ENCODE results near the gene CMKLR1.

Gene CMKLR1

DNA sequence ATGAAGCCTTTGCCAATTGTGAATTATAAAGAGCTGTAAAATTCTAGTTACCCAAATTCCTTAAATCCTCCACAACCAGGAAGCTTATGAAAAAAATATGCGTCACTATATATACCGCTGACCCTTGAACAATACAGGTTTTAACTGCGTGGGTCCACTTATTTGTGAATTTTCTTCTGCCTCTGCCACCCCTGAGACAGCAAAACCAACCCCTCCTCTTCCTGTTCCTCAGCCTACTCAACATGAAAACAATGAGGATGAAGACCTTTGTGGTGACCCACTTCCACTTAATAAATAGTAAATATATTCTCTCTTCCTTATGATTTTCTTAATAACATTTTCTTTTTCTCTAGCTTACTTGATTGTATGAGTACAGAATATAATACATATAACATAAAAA, 42.2 kb downstream of the CMKLR1 start:
- peaks cover 10% of the 10 kb centered on the region for H3K27me3 Mint-ChIP-seq
- no peaks in the 10 kb centered on the region for H3K36me3 Mint-ChIP-seq (ENCODE audit: low read depth)
- H3K9me3 Mint-ChIP-seq, result no peaks in the 10 kb centered on the region
- no peak for DNase-seq
- no peaks in the 10 kb centered on the region for H3K4me1 Mint-ChIP-seq (ENCODE audit: low read depth)
- no peak overlapping the region for H3K27ac Mint-ChIP-seq
- H3K4me3 Mint-ChIP-seq, result no peak overlapping the region

DNA sequence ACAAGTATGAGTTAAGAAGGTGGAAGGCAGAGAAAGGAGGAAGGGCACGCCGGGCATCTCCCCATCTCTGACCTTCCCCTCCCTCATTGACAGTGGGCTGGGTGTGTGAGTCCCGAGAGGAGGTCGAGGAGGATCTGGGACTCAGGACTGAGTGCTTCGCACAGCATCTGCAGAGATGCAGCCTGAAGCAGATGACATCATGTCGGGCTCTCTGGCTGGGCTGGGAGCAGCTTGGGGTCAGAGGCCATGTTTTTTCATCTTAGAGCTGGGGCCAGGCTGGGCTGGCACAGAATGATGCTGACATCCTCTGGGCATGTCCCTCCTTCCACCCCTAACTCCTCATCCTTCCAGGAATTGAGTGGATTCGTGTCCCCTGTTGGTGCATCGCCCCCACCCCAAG, 43.5 kb downstream of the CMKLR1 start:
- no peak overlapping the region for H3K4me3 Mint-ChIP-seq
- no peaks in the 10 kb centered on the region for H3K4me1 Mint-ChIP-seq (ENCODE audit: low read depth)
- H3K9me3 Mint-ChIP-seq, result no peaks in the 10 kb centered on the region
- peaks cover 4% of the 10 kb centered on the region for H3K27me3 Mint-ChIP-seq
- DNase-seq, result no peak
- no peaks in the 10 kb centered on the region for H3K36me3 Mint-ChIP-seq (ENCODE audit: low read depth)
- H3K27ac Mint-ChIP-seq, result no peak overlapping the region

DNA sequence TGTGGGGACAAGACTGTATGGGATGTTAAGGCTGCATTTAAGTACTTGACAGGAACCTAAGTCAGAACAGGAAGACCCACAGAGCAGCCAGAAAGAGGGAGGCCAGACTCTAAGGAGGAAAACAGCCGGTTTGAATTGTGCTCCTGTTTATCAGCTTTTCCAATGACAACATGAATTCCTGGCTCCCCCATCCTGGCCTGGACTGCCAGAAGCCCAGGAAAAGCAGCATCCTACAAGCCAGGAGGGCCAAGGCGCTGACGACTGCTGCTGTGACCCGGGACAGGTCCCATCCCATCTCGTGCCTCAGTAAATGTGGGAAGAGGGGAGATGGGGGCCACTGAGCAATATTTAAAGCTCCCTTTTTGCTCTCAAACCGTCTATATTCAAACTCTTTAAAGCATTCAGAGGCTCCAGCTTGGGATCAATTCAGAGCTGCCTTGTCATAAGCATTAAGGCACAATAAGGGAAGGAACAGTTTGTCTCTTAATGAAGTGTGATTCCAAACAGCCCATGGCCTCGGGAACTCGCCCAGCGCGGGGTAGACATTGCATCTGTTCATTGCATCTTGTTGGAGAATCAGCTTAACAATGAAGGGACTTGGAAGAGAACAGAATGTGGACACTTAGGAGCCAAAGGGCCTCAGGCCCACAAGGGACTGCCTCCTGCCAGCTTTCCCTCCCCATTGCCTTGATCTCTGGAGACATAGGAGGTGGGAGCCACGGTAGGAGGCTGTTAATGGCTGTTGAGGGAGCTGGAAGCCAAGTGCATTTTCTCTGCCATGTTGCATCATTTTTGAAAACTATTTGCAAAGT, 49.6 kb downstream of the CMKLR1 start:
- Mint-ChIP-seq H3K36me3 (ENCODE audit: low read depth) (no peaks in the 10 kb centered on the region), H3K27me3 (peaks cover 4% of the 10 kb centered on the region), H3K9me3 (no peaks in the 10 kb centered on the region), H3K27ac (no peak overlapping the region), H3K4me3 (no peak overlapping the region), H3K4me1 (ENCODE audit: low read depth) (no peaks in the 10 kb centered on the region)
- no peak for DNase-seq

DNA sequence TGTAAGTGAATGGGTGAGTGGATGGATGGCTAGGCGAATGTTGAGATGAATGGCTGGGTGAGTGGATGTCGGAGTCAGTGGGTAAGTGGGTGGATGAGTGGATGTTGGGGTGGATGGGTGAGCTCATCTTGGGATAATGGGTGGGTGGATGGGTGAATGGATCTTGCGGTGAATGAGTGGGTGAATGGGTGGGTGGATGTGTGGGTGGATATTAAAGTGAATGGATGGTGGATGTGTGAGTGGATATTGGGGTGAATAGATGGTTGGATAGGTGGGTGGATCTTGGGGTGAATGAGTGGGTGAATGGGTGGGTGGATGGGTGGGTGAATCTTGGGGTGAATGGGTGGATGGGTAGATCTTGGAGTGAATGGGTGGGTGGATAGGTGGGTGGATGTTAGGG, 51.9 kb downstream of the CMKLR1 start:
- Mint-ChIP-seq H3K4me3 (no peak overlapping the region), H3K36me3 (ENCODE audit: low read depth) (no peaks in the 10 kb centered on the region), H3K9me3 (no peaks in the 10 kb centered on the region), H3K27me3 (peaks cover 11% of the 10 kb centered on the region), H3K27ac (no peak overlapping the region), H3K4me1 (ENCODE audit: low read depth) (peaks cover 2% of the 10 kb centered on the region)
- DNase-seq, result no peak

DNA sequence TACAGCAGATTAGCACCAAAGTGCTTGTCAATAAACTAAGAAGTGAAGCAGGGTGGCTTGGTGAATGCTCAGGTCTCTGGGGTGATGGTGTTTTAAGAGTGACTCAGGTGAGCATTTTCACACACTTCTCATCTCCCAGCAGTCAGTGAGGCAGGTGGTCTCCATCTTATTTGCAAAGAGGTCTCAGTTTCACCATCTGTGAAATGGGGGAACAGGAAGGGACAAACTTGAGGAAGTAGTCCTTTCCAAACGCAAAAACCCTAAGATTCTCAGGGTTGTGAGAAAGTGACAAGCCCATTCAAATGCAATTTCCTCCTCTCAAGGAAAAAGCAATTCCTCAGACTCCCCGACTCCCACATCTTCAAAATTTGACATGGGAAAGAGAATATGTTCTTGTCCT, 54.1 kb downstream of the CMKLR1 start:
- Mint-ChIP-seq H3K27me3 (peaks cover 11% of the 10 kb centered on the region), H3K4me3 (no peak overlapping the region), H3K4me1 (ENCODE audit: low read depth) (peaks cover 2% of the 10 kb centered on the region), H3K9me3 (no peaks in the 10 kb centered on the region), H3K27ac (no peak overlapping the region), H3K36me3 (ENCODE audit: low read depth) (no peaks in the 10 kb centered on the region)
- DNase-seq, result no peak

DNA sequence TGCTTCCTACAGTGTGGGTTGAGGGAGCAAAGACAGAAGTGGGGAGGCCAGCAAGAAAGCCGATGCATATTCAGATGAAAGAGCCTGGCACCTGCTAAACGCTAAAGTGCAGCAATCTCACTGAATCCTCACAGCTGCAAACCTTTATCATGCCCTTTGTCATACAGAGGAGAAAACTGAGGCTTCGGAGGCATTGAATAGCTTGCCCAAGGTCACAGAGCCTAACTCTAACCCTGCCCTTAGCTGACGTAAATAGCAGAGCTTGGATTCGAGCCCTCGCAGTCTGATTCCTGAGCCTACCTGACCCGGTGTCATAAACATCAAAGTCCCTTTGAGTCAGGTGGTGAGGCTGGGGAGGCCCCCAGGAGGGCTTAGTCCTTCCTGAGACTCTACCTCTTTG, 54.9 kb downstream of the CMKLR1 start:
- no peak overlapping the region for H3K27ac Mint-ChIP-seq
- no peaks in the 10 kb centered on the region for H3K36me3 Mint-ChIP-seq (ENCODE audit: low read depth)
- H3K4me1 Mint-ChIP-seq (ENCODE audit: low read depth), result peaks cover 2% of the 10 kb centered on the region
- peaks cover 11% of the 10 kb centered on the region for H3K27me3 Mint-ChIP-seq
- H3K4me3 Mint-ChIP-seq, result no peak overlapping the region
- no peaks in the 10 kb centered on the region for H3K9me3 Mint-ChIP-seq
- no peak for DNase-seq

DNA sequence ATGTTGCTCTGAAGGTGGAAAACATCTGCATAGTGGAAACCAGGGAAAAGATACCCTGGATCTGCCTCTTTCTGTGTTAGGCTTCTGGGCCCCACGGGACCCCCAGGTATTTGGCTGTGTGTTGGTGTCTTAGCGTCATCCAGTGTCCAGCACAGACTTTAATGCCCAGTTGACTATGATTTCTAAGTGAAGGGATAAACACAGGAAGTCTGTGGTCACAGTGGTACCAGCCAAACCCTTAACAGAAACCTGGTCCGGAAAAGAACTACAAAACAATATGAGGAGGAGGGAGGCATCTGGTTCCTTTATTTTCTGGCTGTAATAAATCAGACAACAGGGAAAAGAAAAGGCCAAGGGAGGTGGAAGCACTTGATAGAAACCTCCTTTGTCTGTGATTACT, 56.4 kb downstream of the CMKLR1 start:
- Mint-ChIP-seq H3K4me3 (no peak overlapping the region), H3K36me3 (ENCODE audit: low read depth) (no peaks in the 10 kb centered on the region), H3K4me1 (ENCODE audit: low read depth) (peaks cover 2% of the 10 kb centered on the region), H3K27me3 (peaks cover 11% of the 10 kb centered on the region), H3K27ac (no peak overlapping the region), H3K9me3 (no peaks in the 10 kb centered on the region)
- no peak for DNase-seq

DNA sequence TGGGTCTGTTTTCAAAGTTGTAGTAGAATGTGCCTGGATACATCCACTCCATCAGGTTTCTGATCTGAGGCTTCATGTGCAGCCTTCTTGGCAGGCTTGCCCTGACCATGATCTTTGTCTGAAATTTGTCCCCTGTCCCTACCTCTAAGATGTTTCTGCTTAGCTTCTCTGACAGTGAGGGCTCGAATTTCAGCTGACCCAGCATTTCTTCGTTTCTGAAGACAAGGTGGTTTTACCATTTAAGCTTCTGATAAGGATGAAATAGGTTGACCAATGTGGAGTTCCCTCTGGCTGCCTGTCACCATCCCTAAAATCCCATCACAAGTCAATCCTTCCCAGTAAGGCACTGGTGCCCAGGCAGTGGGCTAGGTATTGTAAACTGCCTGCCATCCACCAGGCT, 57.0 kb downstream of the CMKLR1 start:
- no peak overlapping the region for H3K27ac Mint-ChIP-seq
- peaks cover 2% of the 10 kb centered on the region for H3K4me1 Mint-ChIP-seq (ENCODE audit: low read depth)
- peaks cover 11% of the 10 kb centered on the region for H3K27me3 Mint-ChIP-seq
- H3K4me3 Mint-ChIP-seq, result no peak overlapping the region
- H3K9me3 Mint-ChIP-seq, result no peaks in the 10 kb centered on the region
- no peaks in the 10 kb centered on the region for H3K36me3 Mint-ChIP-seq (ENCODE audit: low read depth)
- DNase-seq, result no peak

DNA sequence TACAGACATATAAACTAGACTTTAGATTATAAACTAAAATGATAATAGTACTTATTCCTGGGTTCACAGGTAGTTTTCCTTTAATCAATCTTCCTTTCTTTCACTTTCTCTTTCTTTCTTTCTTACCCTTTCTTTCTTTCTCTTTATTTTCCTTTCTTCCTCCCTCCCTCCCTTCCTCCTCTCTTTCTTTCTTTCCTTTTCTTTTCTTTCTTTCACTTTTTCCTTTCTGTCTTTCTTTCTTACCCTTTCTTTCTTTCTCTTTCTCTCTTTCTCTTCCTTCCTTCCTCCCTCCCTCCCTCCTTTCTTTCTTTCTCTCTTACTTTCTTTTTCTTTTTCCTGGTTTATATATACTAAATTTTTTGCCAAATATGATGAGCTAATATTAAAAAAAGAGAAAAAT, 61.5 kb downstream of the CMKLR1 start:
- Mint-ChIP-seq H3K36me3 (ENCODE audit: low read depth) (no peaks in the 10 kb centered on the region), H3K4me1 (ENCODE audit: low read depth) (no peaks in the 10 kb centered on the region), H3K27ac (no peak overlapping the region), H3K27me3 (peaks cover under 1% of the 10 kb centered on the region), H3K4me3 (no peak overlapping the region), H3K9me3 (no peaks in the 10 kb centered on the region)
- DNase-seq, result no peak

DNA sequence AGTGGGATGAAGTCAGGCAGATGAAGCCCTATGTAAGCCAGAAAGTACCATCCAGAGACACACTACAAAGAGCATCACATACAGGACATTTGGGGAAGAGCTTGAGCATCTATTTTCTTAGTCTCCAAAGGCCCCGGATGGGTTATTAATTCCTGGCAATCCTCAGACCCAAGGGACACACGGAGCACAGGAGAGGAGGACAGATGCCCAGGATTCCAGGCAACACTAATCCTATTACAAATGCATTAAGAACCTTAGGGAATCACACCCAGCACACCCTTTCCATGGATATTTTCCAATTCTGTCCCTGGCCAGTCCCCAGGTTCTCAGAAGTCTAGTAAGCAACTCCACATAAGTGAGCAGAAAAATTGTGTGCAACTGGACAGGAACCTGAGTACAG, 65.9 kb downstream of the CMKLR1 start:
- Mint-ChIP-seq H3K27ac (no peak overlapping the region), H3K27me3 (peaks cover 14% of the 10 kb centered on the region), H3K4me1 (ENCODE audit: low read depth) (no peaks in the 10 kb centered on the region), H3K9me3 (no peaks in the 10 kb centered on the region), H3K4me3 (no peak overlapping the region), H3K36me3 (ENCODE audit: low read depth) (no peaks in the 10 kb centered on the region)
- DNase-seq, result no peak

DNA sequence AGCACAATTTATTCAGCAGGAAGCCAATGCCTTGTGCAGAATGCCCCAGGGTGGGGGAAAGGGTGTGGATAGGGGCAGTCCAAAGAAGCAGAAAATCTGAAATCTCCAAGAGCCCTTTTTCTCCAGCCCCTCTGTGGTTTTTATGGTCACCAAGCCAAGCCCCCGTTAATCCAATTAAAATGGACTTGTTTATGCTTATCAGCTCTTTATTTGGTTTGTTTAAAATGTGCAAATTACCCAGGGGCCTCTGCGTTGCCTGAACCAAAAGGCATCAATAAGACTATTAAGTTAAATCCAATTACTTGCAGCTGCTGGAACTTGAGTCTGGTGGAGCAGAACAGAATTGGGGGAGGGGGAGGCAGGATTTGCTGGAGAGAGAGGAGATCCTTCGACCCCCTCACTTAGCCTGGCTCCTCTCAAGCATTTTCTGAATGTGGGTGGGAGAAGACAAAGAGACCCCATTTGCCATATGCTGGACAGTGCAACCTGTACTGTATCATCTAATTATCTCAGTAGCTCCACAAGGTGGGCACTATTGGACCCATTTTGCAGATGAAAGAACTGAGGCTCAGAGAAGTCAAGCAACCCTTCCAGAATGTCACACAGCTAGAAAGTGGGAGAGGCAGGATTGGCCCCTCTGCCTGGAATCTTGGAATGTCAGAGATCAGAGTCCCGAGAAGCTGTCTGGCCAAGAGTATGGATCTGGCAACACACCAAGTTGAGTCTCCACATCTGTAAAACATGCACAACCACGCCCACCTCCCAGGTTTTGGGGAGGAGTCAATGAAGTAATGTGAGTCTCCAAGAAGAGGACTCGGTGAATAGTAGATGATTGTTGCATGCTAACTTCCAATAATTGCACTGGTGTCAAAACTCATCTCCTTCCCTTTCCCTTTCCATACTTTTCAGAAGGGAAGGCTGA, 66.9 kb downstream of the CMKLR1 start:
- Mint-ChIP-seq H3K27ac (no peak overlapping the region), H3K36me3 (ENCODE audit: low read depth) (no peaks in the 10 kb centered on the region), H3K9me3 (no peaks in the 10 kb centered on the region), H3K4me1 (ENCODE audit: low read depth) (no peaks in the 10 kb centered on the region), H3K27me3 (peaks cover 18% of the 10 kb centered on the region), H3K4me3 (no peak overlapping the region)
- no peak for DNase-seq

DNA sequence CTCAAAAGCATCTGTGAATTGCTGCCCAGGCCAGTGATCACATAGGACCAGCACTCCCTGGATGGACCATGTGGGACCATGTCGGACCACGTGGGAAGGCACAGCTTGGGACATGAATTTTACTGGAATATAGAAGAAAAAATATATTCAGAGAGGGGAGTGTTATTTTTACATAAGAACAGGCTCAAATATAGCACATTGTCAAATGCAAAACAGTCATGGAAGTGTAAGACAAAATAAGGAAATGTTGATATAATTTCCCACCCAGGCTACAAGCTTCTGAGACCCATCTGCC, 68.3 kb downstream of the CMKLR1 start:
- Mint-ChIP-seq H3K27ac (no peak overlapping the region), H3K4me1 (ENCODE audit: low read depth) (no peaks in the 10 kb centered on the region), H3K27me3 (peaks cover 22% of the 10 kb centered on the region), H3K36me3 (ENCODE audit: low read depth) (no peaks in the 10 kb centered on the region), H3K9me3 (no peaks in the 10 kb centered on the region), H3K4me3 (no peak overlapping the region)
- DNase-seq, result no peak

DNA sequence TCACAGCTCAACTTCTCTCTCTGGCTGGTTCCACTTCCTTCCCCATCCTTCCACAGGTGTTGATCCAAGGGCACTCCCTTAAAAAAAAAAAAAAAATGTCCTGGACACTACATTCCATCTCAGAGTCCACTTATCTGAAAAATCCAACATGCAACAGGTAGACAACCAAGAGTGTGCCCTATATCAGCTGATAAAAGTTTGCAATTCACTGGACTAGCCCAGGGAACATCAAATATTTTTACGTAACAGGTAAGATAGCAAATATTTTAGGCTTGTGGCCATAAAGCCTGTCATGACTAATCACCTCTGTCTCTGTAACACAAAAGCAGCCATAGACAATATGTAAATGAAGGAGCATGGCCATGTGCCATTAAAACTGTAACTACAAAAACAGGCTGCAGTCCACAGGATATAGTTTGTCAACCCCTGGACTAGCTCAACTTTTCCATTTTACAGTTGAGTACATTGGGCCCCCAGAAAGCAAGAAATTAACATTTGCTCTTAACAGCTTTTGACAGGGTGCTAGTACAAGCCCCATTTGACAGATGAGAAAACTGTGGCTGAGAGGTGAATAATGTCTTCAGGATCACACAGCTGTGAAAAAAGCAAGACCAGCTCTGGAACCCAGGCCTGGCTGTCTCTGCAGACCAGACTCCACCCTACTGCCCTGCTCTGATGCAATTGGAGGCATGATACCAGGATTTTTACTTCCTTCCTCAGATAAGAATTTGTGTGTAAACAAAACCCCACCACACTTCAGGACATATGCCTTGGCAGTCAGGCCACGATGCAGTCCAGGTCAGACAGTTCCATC, 68.9 kb downstream of the CMKLR1 start:
- Mint-ChIP-seq H3K9me3 (no peaks in the 10 kb centered on the region), H3K4me1 (ENCODE audit: low read depth) (no peaks in the 10 kb centered on the region), H3K27ac (no peak overlapping the region), H3K4me3 (no peak overlapping the region), H3K27me3 (peaks cover 22% of the 10 kb centered on the region), H3K36me3 (ENCODE audit: low read depth) (no peaks in the 10 kb centered on the region)
- DNase-seq, result no peak

DNA sequence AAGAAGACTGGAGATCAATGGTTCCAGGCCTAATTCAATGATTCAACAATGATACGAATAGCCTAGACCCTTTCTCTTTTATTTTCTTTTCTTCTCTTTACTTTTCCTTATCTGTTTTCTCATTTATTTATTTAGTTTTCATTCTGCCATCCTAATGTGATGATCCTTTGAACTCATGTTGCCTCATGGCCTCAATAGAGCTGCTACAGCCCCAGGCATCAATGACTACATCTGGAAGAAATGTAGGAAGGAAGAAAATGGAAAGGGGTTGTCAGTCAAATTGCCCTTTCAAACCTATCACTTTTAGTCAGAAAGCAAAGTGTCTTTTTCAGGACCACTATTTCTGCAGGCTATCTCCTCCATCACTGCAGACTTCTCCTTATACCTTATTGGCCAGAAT, 69.9 kb downstream of the CMKLR1 start:
- H3K9me3 Mint-ChIP-seq, result no peaks in the 10 kb centered on the region
- no peaks in the 10 kb centered on the region for H3K36me3 Mint-ChIP-seq (ENCODE audit: low read depth)
- H3K27ac Mint-ChIP-seq, result no peak overlapping the region
- H3K27me3 Mint-ChIP-seq, result peaks cover 26% of the 10 kb centered on the region
- DNase-seq, result no peak
- H3K4me1 Mint-ChIP-seq (ENCODE audit: low read depth), result no peaks in the 10 kb centered on the region
- H3K4me3 Mint-ChIP-seq, result no peak overlapping the region

DNA sequence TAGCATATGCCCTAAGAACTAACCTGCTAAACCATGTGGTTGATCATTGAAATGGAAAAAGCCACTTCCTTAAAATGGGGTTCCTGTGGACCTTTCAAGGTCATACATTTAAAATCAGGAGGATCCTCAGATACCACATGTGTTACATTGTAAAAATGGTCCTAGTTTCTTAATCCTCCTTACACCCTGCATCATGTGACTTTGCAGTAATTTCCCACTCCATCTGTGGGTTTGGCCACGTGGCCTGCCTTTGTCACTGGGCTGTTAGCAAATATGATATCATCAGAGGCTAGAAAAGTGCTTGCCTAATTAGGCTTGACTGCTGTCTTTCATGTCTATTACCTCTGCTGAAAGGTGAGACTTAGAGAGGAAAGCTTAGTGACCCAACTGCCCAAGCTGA, 70.7 kb downstream of the CMKLR1 start:
- no peak for DNase-seq
- Mint-ChIP-seq H3K27me3 (peaks cover 26% of the 10 kb centered on the region), H3K27ac (no peak overlapping the region), H3K4me1 (ENCODE audit: low read depth) (no peaks in the 10 kb centered on the region), H3K4me3 (no peak overlapping the region), H3K9me3 (no peaks in the 10 kb centered on the region), H3K36me3 (ENCODE audit: low read depth) (no peaks in the 10 kb centered on the region)
